HK-2 (cell line): ENCODE results near the gene DSG2.
"Not testable (repeated sequence)": the region's sequence is repeated elsewhere in the genome, so short reads cannot be mapped to it uniquely, and the experiment has no call there.

Experiments used
- DNase-seq: peaks from one replicate; pipeline ENCODE4 v3.0.0-alpha.2; 2018; ENCODE audit not compliant: unreplicated experiment

Gene DSG2

GRCh38 chr18:31497836-31498573, at the start of gene DSG2:
TSS of gene DSG2 (plus strand) at chr18:31498177. CDS start at chr18:31498252, 75 bp downstream.
- DNase-seq = peak; percentile 64

GRCh38 chr18:31450409-31450808, 47.6 kb upstream of the DSG2 start:
- DNase-seq = no peak

GRCh38 chr18:31451625-31452024, 46.4 kb upstream of the DSG2 start:
- DNase-seq = no peak

- peak; percentile 15 for DNase-seq
Measured at GRCh38 chr18:31454066-31454708, 43.8 kb upstream of the DSG2 start.

- no peak for DNase-seq
Measured at GRCh38 chr18:31469629-31470028, 28.3 kb upstream of the DSG2 start.

- DNase-seq = no peak
Measured at GRCh38 chr18:31478688-31479087, 19.3 kb upstream of the DSG2 start.

- no peak for DNase-seq
Measured at GRCh38 chr18:31482051-31482450, 15.9 kb upstream of the DSG2 start.

- no peak for DNase-seq
Measured at GRCh38 chr18:31483396-31483795, 14.6 kb upstream of the DSG2 start.

- no peak for DNase-seq
Measured at GRCh38 chr18:31484461-31484860, 13.5 kb upstream of the DSG2 start.

GRCh38 chr18:31486165-31486564, 11.8 kb upstream of the DSG2 start:
- no peak for DNase-seq

- peak; percentile 51 for DNase-seq
Measured at GRCh38 chr18:31487246-31488015, 10.5 kb upstream of the DSG2 start.

- DNase-seq = no peak
Measured at GRCh38 chr18:31489311-31489710, 8.7 kb upstream of the DSG2 start.

- DNase-seq = no peak
Measured at GRCh38 chr18:31490387-31490786, 7.6 kb upstream of the DSG2 start.

- no peak for DNase-seq
Measured at GRCh38 chr18:31490833-31491232, 7.1 kb upstream of the DSG2 start.

GRCh38 chr18:31491586-31491985, 6.4 kb upstream of the DSG2 start:
- DNase-seq = no peak

- no peak for DNase-seq
Measured at GRCh38 chr18:31492671-31493070, 5.3 kb upstream of the DSG2 start.

GRCh38 chr18:31493171-31493570, 4.8 kb upstream of the DSG2 start:
- DNase-seq = no peak

- DNase-seq = no peak
Measured at GRCh38 chr18:31493941-31494340, 4.0 kb upstream of the DSG2 start.

- DNase-seq = not testable (repeated sequence)
Measured at GRCh38 chr18:31494705-31495244, 3.2 kb upstream of the DSG2 start.

- DNase-seq = no peak
Measured at GRCh38 chr18:31497404-31497835, 557 bp upstream of the DSG2 start.

- no peak for DNase-seq
Measured at GRCh38 chr18:31498574-31499524, 872 bp downstream of the DSG2 start.
